Progenitor cell of endocrine pancreas (in vitro differentiated cells): Measurements from ENCODE around the gene EPYC. TPM values are rescaled to one million over a fixed set of nuclear protein-coding genes. Genes with fewer than 3 reads are reported as not detected.

Experiments
- DNase-seq: peaks from one replicate; pipeline ENCODE4 v3.0.0; 2021; ENCODE audit warnings: low spot score; ENCODE audit not compliant: unreplicated experiment
- H3K27ac Mint-ChIP-seq: 2 replicates; pipeline ENCODE4 v1.8.0; 2021; ENCODE audit warnings: mild to moderate bottlenecking, moderate library complexity, mixed read lengths
- H3K27me3 Mint-ChIP-seq: 2 replicates; pipeline ENCODE4 v1.8.0; 2021; ENCODE audit warnings: mixed read lengths
- H3K36me3 Mint-ChIP-seq: 2 replicates; pipeline ENCODE4 v1.8.0; 2022; ENCODE audit warnings: mixed read lengths; ENCODE audit not compliant: insufficient read depth
- H3K4me1 Mint-ChIP-seq: 2 replicates; pipeline ENCODE4 v1.8.0; 2021; ENCODE audit warnings: low read depth, mixed read lengths
- H3K4me3 Mint-ChIP-seq: 2 replicates; pipeline ENCODE4 v1.8.0; 2021; ENCODE audit warnings: low read depth, mild to moderate bottlenecking, moderate library complexity, mixed read lengths
- H3K9me3 Mint-ChIP-seq: 2 replicates; pipeline ENCODE4 v1.8.0; 2021; ENCODE audit warnings: low read depth, mixed read lengths
- total RNA-seq: library from RNA; stranded (reverse); gene quantifications from 2 replicates; pipeline ENCODE4 v1.2.1, GENCODE V29; 2021
- TF ChIP-seq, protein P1 (sequence below): fragments of 200-600 bp; sonication (generic); IDR thresholded peaks from one replicate; pipeline ENCODE4 v1.5.0; 2021; ENCODE audit warnings: antibody characterized with exemption, mild to moderate bottlenecking; ENCODE audit not compliant: unreplicated experiment

The EPYC gene
- total RNA-seq, 1 donor from 2014 or later: not detected

DNA sequence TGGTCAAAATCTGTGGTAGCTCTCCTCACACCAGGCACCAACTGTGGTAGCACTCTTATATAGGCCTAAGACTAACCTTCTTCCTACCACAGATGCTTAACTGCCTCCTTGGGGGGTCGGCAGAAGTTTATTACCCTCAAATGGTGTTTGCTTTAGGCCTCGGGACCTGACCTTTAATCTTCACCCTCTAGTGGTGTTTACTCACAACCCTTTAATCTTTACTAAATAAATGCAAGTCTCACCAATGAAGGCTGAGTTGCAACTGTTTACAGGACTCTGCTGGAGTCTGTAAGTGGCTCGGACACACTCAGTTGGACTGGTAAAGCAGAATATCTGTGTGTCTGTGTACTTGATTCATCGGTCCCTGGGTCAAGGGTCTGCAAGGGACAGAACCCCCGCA lies 79.2 kb downstream of the EPYC start:
- TF ChIP-seq, protein P1, sequence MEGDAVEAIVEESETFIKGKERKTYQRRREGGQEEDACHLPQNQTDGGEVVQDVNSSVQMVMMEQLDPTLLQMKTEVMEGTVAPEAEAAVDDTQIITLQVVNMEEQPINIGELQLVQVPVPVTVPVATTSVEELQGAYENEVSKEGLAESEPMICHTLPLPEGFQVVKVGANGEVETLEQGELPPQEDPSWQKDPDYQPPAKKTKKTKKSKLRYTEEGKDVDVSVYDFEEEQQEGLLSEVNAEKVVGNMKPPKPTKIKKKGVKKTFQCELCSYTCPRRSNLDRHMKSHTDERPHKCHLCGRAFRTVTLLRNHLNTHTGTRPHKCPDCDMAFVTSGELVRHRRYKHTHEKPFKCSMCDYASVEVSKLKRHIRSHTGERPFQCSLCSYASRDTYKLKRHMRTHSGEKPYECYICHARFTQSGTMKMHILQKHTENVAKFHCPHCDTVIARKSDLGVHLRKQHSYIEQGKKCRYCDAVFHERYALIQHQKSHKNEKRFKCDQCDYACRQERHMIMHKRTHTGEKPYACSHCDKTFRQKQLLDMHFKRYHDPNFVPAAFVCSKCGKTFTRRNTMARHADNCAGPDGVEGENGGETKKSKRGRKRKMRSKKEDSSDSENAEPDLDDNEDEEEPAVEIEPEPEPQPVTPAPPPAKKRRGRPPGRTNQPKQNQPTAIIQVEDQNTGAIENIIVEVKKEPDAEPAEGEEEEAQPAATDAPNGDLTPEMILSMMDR: no peak
- H3K4me1 Mint-ChIP-seq: peaks cover 10% of the 10 kb centered on the region
- peaks cover 14% of the 10 kb centered on the region for H3K36me3 Mint-ChIP-seq
- H3K27me3 Mint-ChIP-seq: peaks cover 12% of the 10 kb centered on the region
- no peak overlapping the region for H3K4me3 Mint-ChIP-seq
- H3K27ac Mint-ChIP-seq: peak overlapping the region; percentile 37
- H3K9me3 Mint-ChIP-seq: peaks cover 28% of the 10 kb centered on the region
- no peak for DNase-seq

DNA sequence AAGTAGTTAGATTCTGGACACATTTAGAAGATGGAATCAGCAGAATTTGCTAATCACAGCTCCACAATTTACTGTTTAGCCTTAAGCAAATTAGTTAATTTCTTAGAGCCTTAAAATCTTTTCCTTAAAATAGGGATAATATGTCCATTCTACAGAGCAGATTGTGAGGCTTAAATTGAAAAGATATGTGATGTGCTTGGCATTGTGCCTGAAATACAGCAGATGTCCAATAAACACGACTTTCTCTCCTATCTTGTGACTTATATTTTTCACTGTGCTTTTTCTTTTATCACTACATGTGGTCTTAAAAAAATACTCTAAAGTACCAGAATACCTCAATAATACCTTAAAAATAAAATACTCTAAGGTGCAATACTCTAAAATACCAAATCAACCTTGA lies 80.4 kb downstream of the EPYC start:
- H3K4me1 Mint-ChIP-seq: peaks cover 10% of the 10 kb centered on the region
- no peak overlapping the region for H3K4me3 Mint-ChIP-seq

DNA sequence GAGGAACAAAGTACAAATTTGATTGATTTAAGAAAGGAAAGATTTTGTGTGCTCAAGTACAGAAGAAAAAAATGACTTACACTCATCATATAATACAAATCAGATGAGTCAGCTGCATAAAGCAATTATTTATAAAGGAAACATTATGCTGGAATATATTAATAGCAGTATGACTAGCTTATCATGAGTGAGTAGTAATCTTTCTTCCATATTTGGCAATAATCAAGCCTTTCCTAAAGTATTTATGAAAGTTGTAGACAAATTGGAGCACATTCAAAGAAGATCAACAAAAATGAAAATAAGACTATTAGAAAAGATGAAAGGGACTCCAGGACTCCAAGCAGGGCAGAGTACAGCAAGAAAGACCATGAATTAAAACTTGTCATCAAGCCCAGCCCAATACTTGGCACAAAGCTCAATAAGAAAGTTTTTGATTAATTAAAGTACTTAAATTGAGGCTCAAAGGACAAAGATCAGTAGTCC lies 82.6 kb downstream of the EPYC start:
- Mint-ChIP-seq H3K27me3 (peaks cover 12% of the 10 kb centered on the region), H3K4me1 (peaks cover 10% of the 10 kb centered on the region), H3K9me3 (peaks cover 6% of the 10 kb centered on the region), H3K4me3 (no peak overlapping the region), H3K27ac (no peak overlapping the region), H3K36me3 (peaks cover 5% of the 10 kb centered on the region)
- TF ChIP-seq, protein P1: no peak
- DNase-seq: no peak

More for the DNA sequence above, 80.4 kb downstream of the EPYC start:
- no peak for DNase-seq
- peaks cover 12% of the 10 kb centered on the region for H3K27me3 Mint-ChIP-seq
- TF ChIP-seq, protein P1: no peak
- peaks cover 10% of the 10 kb centered on the region for H3K36me3 Mint-ChIP-seq
- peaks cover 19% of the 10 kb centered on the region for H3K9me3 Mint-ChIP-seq
- no peak overlapping the region for H3K27ac Mint-ChIP-seq

DNA sequence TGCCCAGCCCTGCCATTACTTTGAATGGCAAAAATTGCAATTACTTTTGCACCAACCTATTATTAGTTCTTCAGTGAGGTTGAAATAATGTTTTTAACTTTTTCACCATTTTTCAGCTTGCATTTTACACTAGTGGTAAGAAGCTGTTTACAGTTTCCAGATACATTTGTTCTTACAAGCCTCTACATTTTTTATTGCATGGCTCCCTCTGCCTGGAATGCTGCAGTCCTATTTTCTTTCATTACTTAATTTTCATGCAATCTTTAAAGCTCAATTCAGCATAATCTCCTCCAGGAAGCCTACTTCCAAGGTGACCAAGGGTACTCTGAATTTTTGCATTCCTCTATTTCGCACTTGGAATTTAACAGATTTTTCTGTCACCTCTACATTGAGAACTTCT lies 83.2 kb downstream of the EPYC start:
- H3K4me3 Mint-ChIP-seq: no peak overlapping the region
- TF ChIP-seq, protein P1: no peak
- H3K27ac Mint-ChIP-seq: no peak overlapping the region
- H3K36me3 Mint-ChIP-seq: peaks cover 2% of the 10 kb centered on the region
- H3K9me3 Mint-ChIP-seq: peaks cover 3% of the 10 kb centered on the region
- no peak for DNase-seq
- H3K27me3 Mint-ChIP-seq: peaks cover 12% of the 10 kb centered on the region
- H3K4me1 Mint-ChIP-seq: peaks cover 10% of the 10 kb centered on the region

DNA sequence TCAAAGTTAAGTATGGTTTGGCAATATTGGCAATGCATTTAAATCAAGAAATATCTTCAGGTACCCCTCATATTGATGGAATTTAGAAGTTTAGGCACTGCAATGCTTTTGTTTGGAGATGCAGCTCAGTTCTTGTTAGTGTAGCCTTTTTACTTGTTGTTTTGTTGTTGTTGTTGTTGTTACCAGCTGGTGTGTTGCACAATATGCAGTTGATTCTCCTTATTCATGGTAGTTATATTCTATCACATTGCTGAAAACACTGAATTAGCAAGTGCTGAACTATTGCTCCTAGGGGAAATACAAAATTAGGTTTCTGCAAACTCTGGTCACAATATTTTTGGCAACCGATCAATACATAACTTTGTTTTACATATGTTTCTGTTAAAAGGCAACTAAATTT lies 84.5 kb downstream of the EPYC start:
- DNase-seq: no peak
- Mint-ChIP-seq H3K36me3 (no peaks in the 10 kb centered on the region), H3K27ac (no peak overlapping the region), H3K9me3 (no peaks in the 10 kb centered on the region), H3K4me3 (no peak overlapping the region), H3K4me1 (peaks cover 1% of the 10 kb centered on the region), H3K27me3 (peaks cover 12% of the 10 kb centered on the region)
- TF ChIP-seq, protein P1: no peak
